Bronchial epithelial cell (primary cell): ENCODE data around the gene PIEZO2. TPM values are rescaled to one million over a fixed set of nuclear protein-coding genes. Genes with fewer than 3 reads are reported as not detected.
A peak's percentile ranks its signal among the peaks of the same experiment; 100 is the strongest.

Experiments
- DNase-seq: peaks from one replicate; pipeline ENCODE4 v3.0.0-alpha.2; 2010; ENCODE audit warnings: low read depth
- FAIRE-seq: peaks from 2 replicates; lab custom pipeline; 2011; peaks lifted over from hg19 to GRCh38; lab: Jason Lieb, UNC
- H3K27me3 ChIP-seq: 2 replicates; pipeline ENCODE4 v1.5.1; 2011; ENCODE audit warnings: low read length; ENCODE audit not compliant: control insufficient read depth, insufficient read depth
- H3K36me3 ChIP-seq: 2 replicates; pipeline ENCODE4 v1.5.1; 2011; ENCODE audit warnings: low read length; ENCODE audit not compliant: control insufficient read depth, insufficient read depth
- H3K4me3 ChIP-seq: 2 replicates; pipeline ENCODE4 v1.5.1; 2011; ENCODE audit warnings: mild to moderate bottlenecking, low read depth, low read length, control low read depth
- total RNA-seq: library from RNA; depleted of rRNA; stranded (reverse); fragments of >200 nt; gene quantifications from 2 replicates; pipeline ENCODE4 v1.2.1, GENCODE V29; 2014
- TF ChIP-seq, protein P1 (sequence below): IDR thresholded peaks from 2 replicates; pipeline ENCODE4 v1.5.1; 2011; ENCODE audit warnings: mild to moderate bottlenecking, moderate library complexity, low read length, control low read depth, inconsistent platforms; ENCODE audit not compliant: insufficient read depth, severe bottlenecking

Gene PIEZO2
- total RNA-seq, 1 donor from 2014 or later = 1.3 TPM

GRCh38 chr18:10686308-10686707 lies 463.1 kb downstream of the PIEZO2 start:
- no peaks in the 10 kb centered on the region for H3K36me3 ChIP-seq
- TF ChIP-seq, protein P1, sequence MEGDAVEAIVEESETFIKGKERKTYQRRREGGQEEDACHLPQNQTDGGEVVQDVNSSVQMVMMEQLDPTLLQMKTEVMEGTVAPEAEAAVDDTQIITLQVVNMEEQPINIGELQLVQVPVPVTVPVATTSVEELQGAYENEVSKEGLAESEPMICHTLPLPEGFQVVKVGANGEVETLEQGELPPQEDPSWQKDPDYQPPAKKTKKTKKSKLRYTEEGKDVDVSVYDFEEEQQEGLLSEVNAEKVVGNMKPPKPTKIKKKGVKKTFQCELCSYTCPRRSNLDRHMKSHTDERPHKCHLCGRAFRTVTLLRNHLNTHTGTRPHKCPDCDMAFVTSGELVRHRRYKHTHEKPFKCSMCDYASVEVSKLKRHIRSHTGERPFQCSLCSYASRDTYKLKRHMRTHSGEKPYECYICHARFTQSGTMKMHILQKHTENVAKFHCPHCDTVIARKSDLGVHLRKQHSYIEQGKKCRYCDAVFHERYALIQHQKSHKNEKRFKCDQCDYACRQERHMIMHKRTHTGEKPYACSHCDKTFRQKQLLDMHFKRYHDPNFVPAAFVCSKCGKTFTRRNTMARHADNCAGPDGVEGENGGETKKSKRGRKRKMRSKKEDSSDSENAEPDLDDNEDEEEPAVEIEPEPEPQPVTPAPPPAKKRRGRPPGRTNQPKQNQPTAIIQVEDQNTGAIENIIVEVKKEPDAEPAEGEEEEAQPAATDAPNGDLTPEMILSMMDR = no peak
- no peak for FAIRE-seq
- no peak overlapping the region for H3K4me3 ChIP-seq
- no peak for DNase-seq
- no peaks in the 10 kb centered on the region for H3K27me3 ChIP-seq

DNA sequence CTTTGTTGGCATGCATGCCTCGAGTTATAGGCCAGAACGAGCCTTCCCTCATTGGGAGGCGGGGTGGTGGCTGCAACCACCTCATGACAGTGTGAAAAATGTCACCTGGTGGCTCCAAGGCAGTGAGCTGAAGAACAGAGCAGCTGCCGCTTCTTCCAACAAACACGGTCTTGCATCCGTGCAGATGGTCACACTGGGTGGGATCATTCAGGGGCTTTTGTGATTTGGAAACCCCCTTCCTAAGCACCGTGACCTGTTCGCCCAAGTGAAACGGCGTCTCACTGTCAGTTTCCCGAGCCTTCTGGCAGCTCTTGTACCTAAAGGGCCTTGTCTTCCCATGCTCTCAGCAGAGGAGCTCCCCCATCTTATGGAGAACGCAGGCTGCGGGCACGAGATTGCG lies 463.9 kb downstream of the PIEZO2 start:
- Histone ChIP-seq H3K27me3 (no peaks in the 10 kb centered on the region), H3K4me3 (no peak overlapping the region), H3K36me3 (no peaks in the 10 kb centered on the region)
- no peak for DNase-seq
- FAIRE-seq = no peak
- TF ChIP-seq, protein P1 = no peak

- FAIRE-seq (no peak), DNase-seq (no peak)
- Histone ChIP-seq H3K36me3 (no peaks in the 10 kb centered on the region), H3K4me3 (no peak overlapping the region), H3K27me3 (no peaks in the 10 kb centered on the region)
- TF ChIP-seq, protein P1 = no peak
Observed at GRCh38 chr18:10682368-10682714, 467.0 kb downstream of the PIEZO2 start.

DNA sequence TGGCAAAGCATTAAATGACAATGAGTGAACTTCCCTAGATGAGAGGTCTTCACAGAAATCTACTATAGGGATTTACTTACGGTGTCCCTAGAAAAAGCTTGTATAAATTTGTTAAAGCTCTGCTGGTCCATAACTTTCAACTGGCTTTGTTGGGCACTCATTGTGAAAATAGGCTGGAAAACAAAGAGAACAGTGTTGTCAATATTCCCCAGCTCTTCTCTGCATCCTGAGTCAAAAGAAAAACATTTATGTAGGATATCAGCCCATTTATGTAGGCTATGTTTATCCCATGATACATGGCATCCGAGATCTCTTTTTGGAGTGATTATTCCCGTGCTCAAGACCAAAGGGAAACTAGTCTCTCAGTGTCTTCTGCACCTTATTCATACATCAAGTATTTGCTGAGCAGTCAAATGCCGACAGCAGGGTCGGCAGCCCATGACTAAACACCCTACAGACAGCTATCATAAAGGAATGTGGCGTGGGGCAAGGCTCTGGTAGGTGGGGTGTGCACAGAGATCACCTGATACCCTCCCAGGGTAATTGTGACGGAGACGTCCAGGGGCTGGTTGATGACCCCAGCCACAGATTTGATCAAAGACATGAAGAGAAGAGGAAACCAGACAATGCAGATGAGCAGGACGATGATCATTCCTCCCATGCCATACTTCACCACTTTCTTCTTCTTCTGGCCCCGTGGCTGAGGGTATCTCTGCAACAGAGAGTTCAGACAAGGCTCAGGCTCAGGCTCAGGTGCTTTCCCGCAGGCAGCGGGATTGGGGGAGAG lies 467.6 kb downstream of the PIEZO2 start:
- FAIRE-seq = peak; percentile 62
- H3K36me3 ChIP-seq = no peaks in the 10 kb centered on the region
- no peak overlapping the region for H3K4me3 ChIP-seq
- H3K27me3 ChIP-seq = no peaks in the 10 kb centered on the region
- TF ChIP-seq, protein P1 = no peak
- DNase-seq = peak; percentile 21

- FAIRE-seq = no peak
- TF ChIP-seq, protein P1 = no peak
- no peak for DNase-seq
- no peaks in the 10 kb centered on the region for H3K27me3 ChIP-seq
- H3K36me3 ChIP-seq = no peaks in the 10 kb centered on the region
- no peak overlapping the region for H3K4me3 ChIP-seq
Observed at GRCh38 chr18:10680271-10680596, 469.1 kb downstream of the PIEZO2 start.
